IPS-NIHi7 (cell line): ENCODE data around the gene EMILIN1.
A peak's percentile ranks its signal among the peaks of the same experiment; 100 is the strongest.
"Not testable (repeated sequence)": the region's sequence is repeated elsewhere in the genome, so short reads cannot be mapped to it uniquely, and the experiment has no call there.

Experiments
- DNase-seq: peaks from one replicate; pipeline ENCODE4 v3.0.0; 2012; ENCODE audit warnings: mixed read lengths; ENCODE audit errors: extremely low spot score

Gene EMILIN1

DNA sequence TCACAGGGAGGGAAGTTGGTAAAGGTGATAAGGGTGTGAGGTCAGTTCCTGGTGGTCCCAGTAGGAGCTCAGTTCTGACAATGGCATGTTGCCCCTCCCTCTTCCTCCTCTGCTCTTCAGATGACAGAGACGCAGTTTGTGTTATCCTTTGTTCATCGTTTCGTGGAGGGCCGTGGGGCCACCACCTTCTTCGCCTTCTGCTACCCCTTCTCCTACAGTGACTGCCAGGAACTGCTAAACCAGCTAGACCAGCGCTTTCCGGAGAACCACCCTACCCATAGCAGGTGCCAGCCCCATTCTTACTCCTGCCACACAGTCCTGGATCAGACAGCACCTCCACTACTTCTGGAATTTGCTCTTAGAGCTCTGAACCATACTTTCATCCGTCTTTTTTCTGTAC lies 24.6 kb upstream of the EMILIN1 start:
- no peak for DNase-seq

- DNase-seq = no peak
Observed at GRCh38 chr2:27054721-27055120, 23.7 kb upstream of the EMILIN1 start.

GRCh38 chr2:27057184-27057583 lies 21.2 kb upstream of the EMILIN1 start:
- DNase-seq = no peak

DNA sequence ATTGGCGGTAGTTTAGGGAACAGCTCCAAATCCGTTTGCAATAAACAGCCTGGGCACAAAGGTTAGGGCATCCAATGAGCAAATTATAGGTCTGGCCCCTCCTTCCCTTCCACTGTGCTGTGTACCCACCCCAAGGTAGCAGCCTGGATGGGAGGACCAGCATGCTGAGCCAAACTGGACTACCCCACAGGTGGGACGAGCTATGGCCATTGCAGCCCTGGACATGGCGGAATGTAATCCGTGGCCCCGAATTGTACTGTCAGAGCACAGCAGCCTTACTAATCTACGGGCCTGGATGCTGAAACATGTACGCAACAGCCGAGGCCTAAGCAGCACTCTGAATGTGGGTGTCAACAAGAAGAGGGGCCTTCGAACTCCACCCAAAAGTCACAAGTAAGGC lies 20.2 kb upstream of the EMILIN1 start:
- no peak for DNase-seq

DNA sequence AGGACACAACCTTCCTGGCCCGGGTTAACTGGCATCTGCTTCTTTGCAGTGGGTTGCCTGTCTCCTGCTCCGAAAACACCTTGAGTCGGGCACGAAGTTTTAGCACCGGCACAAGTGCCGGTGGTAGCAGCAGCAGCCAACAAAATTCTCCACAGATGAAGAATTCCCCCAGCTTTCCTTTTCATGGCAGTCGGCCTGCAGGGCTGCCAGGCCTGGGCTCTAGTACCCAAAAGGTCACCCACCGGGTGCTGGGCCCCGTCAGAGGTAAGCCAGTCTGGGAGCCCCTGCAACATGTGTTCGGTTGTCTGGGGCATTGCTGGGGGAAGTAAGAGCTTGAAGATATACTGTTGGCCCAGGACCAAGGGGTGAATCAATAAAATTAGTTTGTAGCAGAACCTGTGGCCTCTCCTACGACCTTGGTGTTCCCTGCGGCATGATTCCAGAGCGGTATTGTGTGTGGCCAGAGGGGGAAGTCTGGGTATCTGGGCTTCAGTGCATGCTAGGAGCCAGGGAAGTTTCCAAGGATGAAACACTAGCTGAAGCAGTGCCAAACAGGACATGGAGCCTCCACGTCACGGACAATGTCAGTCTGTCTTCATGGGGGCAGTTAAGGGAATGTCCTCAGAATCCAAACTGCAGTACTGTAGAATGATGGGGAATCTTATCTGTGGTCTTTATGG lies 19.1 kb upstream of the EMILIN1 start:
- DNase-seq = no peak

DNA sequence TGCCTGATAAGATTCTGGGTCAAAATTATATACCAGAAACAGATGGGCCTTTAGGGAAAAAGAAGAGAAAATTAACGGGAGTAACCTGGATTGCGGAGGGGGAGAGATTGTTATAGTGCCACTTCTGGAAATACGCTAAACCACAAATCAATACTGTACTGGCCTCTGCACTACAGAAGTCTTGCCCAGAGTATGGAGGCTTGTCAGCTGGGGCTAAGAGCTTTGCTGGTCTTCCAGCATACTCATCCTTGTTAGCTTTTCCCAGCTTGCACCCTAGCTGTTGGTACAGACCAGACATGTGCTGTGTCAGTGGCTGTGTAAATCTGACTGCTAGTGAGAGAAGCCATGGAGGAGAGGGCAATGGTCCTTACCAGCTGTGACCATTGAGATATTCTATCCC lies 18.1 kb upstream of the EMILIN1 start:
- no peak for DNase-seq

DNA sequence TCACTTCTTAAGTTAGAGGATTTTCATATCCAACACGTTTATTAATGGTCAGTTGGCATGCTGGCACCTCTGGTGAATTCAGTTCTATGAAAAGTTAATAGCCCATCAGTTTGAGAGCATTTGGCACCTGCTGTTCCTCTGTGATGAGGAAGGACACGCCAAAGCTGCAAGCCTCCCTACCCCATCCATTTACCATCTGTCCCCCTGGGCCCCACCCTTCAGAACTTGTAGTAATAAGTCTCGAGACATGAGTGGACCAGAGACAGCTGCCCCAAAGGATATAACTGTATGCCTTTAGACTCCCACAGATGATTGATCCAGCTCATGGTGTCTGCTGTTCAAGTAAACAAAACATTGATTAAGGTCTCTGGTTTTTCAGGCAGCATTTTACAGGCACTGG lies 13.3 kb upstream of the EMILIN1 start:
- DNase-seq = no peak

DNA sequence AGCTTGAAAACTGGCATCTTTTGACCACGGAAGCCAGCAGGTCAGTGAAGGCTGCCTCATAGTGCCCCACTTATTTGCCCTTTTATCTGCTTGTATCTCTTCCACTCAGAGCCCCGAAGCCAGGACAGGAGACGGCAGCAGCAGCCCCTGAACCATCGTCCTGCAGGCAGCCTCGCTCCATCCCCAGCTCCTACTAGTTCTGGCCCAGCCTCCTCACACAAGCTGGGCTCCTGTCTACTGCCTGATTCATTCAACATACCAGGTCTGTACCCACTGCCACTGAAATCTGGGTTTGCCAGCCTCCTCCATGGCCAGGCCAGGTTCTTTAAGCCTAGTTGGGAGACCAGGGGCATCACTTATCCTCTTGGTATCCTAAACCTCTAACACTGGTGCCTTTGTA lies 11.0 kb upstream of the EMILIN1 start:
- no peak for DNase-seq

GRCh38 chr2:27069436-27069835 lies 9.0 kb upstream of the EMILIN1 start:
- DNase-seq = no peak

GRCh38 chr2:27069961-27070618 lies 8.3 kb upstream of the EMILIN1 start:
- DNase-seq = no peak

GRCh38 chr2:27070653-27071276 lies 7.7 kb upstream of the EMILIN1 start:
- DNase-seq = no peak

DNA sequence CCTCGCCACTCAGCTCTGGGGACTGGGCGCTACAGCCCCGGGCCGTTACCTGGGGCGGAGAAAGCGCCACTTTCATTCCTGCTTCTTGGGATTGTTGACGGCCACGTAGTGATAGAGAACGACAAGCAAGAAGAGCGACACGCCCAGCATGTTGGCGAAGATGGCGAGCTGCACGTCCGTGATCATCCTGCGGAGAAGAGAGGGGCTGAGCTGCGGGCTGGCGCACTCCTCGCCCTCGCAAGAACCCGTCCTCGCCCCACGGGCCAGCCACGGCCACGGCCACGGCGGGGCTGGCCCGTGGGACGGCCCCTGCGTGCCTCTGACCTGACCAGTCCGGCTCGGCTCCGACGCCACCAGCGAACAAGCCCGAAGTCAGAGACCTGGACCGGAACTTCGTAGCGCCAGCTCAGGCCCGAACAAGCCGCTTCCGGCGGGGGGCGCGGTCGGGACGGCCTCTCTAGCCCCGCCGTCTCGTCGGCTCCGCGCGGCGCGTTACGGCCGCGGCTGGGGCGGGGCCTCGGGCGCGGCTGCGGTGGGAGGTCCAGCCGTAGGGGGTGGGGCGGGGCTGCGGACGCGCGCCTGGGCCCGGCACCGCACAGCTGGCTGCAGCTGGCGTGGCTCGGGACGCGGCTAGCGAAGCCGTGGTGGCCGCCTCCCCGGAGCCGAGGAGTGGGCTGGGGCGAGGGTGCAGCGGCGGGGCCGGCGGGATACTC lies 7.0 kb upstream of the EMILIN1 start, which contains the start of gene OST4:
OST4 (minus strand) TSS at position 378 of the 713 bp plus-strand sequence.
- peak; percentile 96 for DNase-seq

- DNase-seq = peak; percentile 76
Observed at GRCh38 chr2:27071990-27072830, 6.2 kb upstream of the EMILIN1 start.

DNA sequence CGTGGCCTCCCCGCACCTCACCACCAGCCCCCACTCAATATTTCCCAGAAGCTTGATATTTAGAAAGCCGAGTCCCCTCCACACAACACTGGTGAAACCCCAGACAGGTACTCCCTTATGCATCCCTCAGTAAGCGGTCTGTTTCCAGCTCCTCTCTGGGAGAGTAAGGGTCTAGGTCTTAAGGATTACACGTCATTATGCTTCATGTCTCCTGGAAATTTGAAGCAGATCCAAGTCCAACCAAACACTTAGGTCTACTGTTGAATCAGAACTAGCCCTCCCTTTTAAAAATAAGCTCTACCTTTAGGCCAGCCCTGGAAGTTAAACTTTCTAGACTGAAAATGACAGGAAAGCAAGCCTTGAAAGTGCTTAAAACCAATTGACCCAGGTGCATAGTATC lies 5.5 kb upstream of the EMILIN1 start:
- DNase-seq = no peak

- DNase-seq = no peak
Observed at GRCh38 chr2:27073782-27074181, 4.6 kb upstream of the EMILIN1 start.

DNA sequence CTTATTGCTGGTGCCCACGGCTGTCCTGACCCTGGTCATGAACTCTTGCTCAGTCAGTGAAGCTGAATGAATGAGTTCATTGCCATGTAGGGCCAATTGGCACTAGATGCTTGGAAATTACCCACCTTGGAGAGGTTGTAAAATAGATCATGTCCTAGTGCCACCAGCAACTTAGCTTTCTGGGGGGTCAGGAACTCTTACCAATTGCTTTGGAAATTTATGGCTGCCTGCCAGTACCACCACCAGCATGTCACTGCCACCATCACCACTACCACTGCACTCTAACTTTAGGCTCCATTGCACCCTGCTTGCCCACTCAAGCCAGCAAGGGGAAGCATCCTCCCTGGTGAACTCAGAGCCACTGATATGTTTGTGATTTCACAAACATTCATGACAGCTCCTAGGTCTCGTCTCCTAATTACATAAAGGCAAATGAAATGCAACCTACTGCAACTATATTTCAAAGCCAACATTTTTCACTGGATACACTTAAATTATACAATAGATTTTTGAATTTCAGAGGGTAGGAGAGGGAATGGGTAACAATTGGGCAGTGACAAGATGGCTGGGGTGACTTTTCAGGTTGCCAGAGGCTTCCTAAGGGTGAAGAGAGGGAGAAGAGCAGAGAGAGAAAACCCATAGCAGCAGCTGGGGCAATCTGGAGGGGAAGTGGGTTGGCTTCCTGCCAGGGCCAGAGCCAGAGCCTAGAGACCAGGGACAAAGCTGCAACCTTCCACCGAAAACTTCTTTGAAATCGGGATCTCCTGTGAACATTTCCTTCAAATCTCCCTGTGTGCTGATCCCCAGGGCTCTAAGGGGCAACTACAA lies 3.5 kb upstream of the EMILIN1 start:
- no peak for DNase-seq

DNA sequence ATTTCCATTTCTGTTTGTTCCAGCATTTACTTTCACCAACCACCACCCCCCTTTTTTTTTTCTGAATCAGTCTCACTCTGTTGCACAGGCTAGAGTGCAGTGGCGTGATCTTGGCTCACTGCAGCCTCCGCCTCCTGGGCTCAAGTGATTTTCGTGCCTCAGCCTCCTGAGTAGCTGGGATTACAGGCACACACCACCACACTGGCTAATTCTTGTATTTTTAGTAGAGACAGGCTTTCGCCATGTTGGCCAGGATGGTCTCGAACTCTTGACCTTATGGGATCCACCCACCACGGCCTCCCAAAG lies 2.9 kb upstream of the EMILIN1 start:
- DNase-seq = not testable (repeated sequence)

DNA sequence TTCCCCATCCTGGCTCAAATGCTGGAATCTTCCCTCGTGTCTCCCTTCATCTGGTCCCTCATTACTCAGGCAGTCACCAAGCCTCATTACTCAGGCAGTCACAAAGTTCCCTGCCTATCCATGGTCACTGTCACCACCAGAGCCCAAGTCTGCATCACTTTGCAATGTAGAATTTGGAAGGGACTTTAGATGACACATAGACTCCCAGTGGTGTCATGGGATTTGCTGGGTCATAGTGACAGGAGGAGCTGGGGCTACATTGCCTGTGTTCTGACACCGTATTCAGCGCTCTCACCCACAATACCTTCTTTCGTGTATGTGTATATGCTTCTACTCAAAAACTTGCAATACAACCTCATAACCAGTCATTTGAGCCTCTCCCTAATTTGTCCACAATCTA lies 2.1 kb upstream of the EMILIN1 start:
- no peak for DNase-seq

DNA sequence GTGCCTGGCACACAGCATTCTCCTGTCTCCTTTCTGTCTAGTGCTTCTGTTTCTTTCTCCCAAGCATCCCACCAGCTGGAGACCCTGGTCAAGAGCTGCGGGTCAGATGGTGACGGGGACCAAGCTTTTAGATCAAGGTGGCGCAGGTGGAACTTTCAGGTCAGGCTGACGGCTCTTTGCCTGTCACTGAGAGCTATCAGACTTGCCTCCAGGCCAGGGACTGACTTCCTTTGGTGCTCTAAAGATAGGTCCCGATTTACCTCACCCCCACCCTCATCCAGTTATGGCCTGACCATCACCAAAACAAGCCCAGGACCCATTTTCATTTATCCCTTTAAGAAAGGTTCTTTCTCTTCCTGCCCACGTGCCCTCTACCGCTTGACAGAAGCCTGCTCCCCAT lies 1.2 kb upstream of the EMILIN1 start:
- DNase-seq = no peak

DNA sequence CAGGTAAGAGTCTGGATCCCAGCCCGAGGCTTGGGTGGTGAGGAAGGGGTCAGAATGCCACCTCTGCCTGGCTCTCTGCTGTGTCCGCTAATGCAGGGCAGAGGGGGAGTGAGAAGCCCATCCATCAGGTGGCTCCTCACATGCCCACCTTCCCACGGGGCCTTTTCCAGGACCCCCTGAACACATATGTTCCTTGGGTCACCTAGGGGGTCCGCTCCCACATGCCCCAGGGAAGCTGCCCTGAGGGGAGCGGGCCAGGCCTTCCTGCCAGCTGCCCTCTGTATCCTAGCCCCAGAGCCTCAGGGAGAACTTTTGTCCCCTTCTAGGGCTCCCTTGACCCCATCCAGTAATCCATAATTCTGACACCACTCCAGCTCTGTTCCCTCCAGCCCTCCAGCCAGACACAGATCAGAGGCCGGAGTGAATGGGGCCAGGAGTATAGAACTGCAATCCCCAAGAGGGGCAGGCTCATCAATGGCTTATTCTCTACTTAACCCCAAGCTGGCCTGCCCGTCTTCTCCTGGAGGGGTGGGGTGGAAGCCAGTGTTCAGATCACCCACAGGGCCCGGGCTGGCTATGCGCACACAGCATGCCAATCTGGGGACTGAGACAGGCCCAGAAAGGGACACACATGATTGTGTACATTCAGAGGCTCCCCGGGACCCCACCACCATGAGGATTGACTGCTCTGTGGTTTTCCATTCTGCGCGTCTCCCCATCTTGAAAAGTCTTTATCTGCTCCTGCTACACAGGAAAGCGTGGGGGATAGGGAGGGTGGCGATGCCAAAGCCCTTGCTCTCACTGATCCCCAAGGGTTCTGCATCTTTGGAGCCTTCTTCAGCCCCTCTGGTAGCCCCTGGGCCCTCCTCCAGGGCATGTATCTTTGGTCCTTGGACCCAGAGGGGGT lies 1.1 kb downstream of the EMILIN1 start:
- DNase-seq = no peak
